Activated CD4-positive, alpha-beta T cell treated with anti-CD3 and anti-CD28 coated beads, Interleukin-2, amount 50 U/mL, for 1 hour (primary cell): ENCODE results near the gene C3orf22.

ENCODE experiments used
- DNase-seq: peaks from one replicate; pipeline ENCODE4 v3.0.0-alpha.2; 2020

Gene C3orf22

DNA sequence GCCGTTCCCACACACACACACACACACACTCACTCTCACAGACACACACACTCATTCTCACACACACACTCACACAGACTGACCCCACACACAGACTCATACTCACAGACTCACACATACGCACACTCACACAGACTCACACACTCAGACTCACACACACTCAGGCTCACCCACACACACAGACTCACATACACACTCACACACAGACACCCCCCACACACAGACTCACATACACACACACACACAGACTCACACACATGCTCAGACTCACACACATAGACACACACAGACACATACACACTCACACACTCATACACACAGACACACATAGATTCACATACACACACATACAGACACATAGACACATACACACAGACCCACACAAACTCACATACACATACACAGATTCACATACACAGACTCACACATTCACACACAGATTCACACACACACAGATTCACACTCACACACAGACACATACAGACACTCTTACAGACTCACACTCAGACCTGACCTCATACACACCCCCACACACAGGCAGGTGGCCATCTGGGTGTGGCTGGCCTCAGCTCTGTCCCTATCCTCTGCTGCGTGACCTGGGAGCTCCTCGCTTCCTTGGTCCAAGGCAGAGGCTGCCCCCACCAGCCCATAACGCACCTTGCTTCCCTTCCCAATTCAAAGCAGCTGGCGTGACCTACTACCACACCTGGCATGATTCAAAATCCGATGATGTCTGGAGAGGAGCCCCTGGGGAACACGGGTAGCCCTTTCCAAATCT lies 1.9 kb downstream of the C3orf22 start:
- DNase-seq: no peak

DNA sequence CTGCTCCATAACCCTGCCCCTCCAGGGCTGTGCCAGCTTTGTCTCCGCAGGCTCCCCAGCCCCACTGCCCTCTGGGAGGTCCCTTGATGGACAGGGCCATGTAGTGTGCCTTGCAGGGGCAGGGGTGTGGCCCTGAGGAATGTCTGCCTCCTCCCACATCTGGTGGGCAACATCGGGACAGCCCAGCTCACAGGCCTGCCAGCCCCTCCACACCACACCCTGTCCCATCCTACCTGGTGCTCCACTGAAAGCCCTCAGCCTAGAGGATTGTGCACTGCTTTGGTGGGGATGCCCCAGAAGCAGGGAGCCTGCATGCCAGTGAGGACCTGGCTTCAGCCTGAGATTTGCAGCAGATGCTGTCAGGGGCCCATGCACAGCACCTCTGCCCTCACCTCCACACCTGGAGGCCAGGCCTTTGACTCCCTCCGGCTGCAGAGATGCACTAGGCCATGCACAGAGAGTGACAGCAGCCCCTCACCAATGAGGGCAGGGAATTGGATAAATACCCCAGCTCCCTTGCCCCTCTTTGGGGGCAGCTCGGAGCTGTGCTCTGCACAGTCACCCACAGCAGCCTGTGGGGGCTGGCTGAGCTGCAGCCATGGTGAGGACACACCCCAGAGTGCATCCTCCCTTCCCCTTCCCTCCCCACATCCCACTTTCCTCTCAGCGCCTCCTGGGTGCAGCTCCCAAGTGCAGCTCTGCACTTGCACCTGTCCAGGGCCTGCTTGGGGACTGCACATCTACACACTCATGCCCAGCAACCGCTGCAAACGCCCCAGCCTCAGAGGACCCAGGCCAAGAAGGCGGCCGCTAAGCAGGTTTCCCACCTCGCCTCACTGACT lies 2.7 kb downstream of the C3orf22 start:
- no peak for DNase-seq

DNA sequence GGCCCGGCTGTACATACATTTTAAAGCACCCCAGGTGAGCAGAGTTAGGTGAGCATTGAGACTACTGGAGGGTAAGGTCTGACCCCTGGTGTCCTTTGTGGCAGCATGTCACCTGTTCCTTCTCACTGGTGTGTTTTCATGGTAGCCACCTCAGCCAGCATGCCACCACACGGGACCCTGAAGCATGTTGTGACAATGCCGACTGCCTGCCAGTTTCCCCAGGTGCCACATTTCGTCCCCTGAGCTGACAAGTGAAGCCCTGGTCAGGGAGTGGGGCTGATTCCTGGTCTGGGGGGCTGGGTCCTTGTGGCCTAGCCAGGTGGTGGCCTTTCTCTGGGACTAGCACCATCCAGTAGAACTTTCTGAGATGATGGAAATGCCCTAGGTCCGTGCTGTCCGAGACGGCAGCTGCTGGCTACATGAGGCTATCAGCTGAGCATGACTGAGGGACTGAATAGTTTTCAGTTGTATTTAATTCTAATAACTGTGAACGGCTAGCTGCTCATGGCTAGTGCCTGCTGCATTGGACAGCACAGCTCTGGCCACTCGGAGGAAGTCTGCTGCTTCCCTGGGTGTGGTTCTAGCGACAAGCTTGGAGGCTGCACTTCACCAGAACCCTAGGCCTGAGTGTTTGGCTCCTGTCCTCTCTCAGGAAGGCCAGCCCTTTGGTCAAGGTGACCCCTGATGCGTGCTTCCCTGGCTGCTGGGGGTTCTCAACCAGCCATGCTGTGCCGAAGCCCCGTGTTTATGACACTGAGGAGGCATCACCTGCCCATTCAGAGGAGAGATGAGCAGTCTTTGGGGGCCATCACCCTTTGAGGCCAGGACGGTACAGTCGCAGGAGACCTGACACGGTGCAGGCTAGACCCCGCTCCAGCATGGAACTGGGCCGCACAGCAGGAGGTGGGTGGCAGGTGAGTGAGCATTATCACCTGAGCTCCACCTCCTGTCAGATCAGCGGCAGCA lies 3.9 kb downstream of the C3orf22 start:
- DNase-seq: no peak

DNA sequence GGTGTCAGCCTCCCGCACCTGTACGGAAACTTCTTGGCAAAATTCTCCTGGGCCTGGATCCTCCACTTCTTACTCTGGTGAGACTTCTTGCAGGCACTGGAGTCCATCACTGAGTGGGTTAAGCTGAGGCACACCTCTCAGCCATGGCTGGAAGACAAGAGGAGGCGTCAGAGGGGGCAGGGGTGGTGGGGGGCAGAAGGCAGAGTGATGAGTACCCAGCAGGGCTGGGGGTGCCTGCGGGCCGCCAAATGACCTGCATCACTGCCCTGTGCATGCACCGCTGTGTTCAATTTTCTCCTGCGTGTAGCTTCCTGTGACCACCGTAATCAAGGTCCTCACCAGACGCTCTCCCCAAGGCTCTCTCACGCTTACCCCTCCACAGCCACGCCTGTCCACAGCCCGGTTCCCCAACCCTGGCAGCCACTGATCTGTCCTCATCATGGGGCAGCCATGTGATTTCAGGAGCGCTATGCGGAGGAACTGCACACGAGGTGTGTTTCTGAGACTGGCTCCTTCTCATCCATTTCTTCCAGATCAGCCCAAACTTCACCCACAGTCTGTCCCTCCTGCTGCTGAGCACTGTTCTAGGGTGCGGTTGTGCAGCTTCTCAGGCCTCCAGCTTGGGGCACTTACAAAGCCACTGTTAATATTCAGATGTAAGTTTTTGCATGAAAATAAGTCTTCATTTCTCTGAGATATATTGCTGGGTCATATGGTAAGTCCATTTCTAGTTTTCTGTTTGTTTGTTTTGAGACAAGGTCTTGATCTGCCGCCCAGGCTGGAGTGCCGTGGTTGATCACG lies 5.2 kb downstream of the C3orf22 start:
- no peak for DNase-seq

DNA sequence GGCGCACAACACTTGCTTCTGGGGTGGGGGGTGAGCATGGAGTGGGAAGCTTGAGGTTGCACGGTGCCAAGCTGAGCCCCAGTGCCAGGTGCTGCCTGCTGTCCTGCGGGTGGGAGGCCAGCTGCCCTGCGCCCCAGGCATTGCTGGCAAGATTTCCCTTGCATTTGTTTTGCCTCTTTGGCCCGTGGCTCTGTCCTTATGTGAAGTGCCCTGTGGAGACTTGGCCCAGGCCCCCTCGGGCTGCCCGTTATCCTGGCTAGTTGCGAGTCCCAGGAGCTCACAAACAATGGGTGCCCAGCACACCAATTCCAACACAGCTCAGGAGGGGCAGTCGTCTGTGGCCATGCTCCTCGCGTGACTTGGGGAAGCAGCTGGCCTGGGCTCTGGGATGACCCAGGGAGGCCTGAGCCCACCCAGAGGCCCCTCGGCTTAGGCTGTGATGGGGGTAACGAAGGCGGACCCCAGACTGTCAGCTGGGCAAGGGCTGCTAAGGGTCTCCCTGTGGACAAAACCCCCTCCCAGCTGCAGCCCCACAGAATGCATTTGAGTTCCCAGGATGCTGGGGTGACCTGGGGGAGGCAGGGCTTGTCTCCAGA lies 5.9 kb downstream of the C3orf22 start:
- DNase-seq: no peak

DNA sequence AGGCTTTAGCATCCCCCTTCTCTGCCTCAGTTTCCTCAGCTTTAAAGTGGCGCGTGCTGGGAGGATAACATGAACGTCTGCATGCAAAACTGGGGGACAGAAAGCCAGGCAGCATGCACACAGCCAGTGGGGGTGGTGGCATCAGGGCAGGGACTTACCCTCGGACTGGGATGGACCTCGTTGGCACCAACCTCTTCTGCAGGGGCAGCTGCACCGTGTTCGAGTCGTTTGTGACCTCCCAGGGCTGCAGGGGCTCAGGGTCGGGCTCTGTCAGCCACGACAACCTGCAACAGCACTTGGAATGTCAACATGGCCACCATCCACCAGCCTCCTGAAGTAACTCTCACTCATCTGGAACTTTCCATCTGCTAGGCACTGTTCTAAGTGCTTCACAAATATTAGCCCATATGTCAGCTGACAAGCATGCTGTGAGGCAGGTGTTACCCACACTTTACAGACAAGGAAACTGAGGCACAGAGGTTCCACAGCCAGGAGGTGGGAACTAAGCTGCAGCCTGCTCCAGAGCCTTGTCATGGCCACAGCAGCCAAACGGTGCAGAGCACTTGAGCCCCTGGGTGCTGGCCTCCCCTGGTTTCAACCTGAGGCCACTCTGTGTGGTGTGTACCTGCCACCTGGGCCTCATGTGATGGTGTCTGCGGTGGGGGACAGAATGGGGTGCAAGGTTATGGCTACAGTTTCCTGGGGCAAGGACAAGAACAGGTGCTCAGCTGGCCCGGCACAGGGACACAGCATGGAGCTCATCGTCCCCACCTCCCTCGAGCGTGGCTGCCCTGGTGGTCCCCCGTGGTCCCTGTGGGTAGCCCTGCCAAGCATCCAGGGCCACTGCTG lies 6.7 kb downstream of the C3orf22 start:
- no peak for DNase-seq

DNA sequence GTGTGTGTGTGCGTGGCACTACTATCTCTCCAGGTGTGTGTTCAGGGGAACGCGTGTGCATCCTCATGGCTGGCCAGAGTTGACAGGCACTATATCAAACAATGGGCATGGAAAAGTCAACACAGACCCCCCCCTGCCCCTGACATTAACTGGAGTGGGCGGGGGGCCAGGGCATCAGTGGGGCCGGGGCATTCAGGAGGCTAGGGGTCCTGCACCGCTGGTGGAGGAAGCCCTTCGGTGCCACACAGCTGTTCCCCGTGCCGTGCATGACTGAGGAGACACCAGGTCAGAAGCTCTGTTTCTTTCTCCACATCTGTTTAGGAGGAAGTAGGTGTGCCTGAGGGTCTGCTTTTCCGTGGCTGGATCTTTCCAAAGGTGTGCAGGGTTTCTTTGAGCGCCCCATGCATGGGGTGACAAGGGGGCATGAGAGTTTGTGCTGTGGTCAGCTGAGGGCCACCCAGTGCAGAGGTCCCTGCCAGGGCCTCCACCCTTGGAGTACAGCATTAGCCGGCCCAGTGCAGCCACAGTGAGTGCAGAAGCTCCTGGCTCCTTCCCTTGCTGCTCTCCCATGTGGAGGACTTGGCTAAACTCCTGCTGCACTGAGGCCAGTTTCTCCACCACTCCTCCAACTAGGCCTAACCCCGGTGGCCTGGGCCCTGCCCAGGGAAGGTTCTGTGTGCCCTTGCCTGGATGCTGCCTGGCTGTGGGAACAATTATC lies 7.5 kb downstream of the C3orf22 start:
- DNase-seq: no peak

DNA sequence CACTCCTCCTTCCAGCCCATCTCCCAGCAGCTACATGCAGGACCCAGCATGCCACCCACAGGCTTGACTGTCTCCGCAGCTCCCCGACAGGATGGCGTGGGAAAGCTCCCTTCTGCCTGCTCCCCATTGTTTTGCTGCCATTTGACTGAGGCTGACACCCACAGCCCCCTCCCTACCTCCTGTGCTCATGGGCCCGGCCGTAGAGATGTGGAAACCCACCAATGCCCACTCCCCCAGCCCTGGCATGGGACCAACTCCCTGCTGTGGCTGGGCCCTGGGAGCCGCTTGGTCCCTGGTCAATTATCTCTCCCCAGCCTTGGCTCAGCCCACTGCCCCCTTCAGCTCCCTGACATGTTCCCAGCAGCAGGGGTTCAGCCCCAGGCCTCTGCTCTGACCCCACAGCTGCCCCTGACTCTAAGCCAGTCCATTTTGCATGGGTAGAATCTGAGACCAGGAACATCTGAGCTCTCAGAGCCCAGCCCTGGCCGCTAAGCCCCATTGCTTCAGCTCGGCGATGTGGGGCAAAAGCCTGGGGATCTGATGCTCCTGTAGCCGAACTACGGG lies 8.2 kb downstream of the C3orf22 start:
- no peak for DNase-seq

DNA sequence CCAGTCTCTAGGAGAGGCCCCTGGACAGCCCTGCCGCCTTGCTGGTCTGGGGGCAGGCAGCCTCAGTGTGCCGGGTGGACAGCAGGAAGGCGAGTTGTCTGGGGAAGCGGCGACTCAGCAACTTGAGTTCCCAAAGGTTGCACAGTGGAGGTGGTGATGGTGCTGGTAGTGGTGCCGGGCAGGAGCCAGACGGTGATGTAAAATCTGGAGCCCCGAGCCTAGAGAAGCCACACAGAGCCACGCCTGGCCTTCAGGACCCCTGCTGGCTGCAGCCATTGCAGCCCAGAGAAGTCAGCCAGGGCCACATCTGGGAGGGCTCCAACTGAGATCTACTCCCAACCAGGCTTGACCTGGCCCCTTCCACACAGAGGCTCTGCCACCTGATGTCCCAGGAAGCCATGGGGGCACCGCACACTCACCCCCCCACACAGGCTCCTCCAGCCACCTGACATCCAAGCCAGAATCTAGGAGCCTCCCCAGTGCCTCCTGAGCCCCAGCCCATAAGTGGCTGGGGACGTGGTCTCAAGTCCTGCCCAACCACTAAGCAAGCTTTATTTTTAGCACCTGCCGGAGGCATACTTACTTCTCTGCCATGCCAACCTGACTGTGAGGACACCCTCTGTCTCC lies 8.8 kb downstream of the C3orf22 start:
- no peak for DNase-seq

DNA sequence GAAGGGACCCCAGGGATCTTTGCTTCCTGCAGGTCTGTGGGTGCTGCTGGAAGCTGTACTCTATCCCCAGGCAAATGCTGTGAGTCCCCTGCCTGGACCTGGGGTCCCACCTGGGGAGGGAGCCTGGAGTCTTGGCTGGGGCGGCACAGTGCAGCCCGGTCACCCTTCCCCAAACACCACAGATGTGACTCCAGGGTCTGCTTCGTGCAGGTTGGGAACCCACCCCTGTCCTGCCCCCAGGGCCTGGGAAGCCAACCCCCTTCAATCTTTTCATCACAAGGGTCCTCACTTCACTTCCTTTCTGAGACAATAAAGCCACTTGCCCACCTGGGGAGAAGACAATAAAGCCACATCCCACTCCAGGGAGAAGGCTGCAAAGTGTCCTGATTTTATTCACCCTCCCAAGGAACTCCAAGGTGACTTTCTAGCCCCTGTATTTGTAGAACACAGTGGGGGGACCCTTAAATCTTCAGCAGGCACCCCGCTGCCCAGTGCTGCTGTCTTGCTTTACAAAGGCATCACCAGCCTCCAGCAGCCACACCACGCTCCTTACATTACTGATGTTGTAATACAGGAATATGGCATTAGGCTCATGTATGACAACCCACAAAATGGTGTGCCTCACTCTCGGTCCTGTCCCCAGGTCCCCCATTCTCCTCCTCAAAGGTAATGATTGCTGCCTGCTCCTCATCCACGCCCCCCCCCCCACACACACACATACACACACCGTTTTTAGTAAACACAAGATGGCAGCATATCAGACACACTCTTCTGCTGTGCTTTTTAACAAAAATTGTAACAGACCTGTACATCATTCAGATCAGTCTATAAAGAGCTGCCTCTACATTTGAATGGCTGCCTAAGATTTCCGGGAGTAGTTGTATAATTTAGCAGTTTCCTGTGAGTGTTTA lies 9.9 kb downstream of the C3orf22 start:
- no peak for DNase-seq

DNA sequence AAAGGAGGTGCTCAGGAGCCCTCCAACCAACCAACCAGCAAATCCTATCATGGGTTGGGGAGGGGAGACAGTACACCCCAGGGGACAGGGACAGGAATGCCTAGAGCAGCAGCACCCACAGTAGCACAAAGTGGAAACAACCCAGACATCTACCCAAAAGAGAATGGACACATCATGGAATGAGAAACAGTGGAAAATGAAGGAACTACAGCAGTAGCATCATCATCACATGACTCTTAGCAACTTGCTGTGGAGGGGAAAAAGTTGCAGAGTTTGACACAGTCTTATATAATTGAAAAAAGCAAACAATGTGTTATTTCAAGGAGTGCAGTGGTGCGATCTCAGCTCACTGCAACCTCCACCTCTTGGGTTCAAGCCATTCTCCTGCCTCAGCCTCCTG lies 11.0 kb downstream of the C3orf22 start:
- no peak for DNase-seq

DNA sequence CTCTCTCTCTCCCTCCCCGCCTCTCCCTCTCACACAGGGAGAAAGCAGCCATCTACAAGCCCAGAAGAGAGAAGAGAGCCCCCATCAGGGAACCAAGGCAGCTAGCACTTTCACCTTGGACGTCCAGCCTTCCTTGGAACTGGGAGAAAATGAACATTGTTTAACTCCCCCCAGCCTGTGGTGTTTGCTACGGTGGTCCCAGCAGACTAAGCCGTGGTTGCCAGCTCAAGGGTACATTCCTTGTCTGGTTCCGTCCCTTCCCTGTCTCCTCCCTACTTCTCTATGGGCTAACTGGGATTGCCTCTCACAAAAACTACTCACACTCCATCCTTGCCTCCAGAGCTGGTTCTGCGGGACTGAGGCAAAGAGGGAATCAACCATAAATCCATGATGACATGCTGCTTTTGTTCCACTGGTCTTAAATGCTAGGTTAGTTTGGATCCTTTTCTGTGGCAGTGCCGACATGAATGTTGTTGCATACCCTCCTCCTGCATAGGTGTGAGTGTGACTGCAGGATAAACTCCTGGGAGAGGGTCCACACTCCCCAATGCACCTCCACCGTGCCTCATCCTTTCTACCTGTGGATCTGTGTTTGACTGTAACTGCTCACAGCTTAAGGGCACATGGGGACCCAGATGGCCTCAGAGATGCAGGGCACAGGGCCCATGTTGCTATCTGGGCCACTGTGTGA lies 12.0 kb downstream of the C3orf22 start:
- no peak for DNase-seq

DNA sequence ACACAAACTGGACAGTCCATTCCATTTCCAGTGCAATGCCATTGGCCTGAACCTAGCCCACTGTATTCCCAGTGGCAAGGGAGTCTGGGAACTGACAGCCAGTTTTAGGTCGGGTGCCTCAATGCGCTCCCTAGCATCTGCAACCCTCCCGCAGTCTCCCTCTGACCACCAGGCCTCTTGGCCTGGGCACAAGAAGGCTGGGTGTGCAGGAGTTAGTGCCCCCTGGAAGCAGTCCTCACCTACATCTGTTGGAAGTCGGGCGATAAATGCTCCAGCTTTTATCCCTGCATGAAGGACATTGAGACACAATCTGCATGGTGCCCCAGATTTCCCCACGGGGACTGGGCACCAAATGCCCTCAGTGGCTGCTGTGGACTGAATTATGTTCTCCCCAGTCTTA lies 12.7 kb downstream of the C3orf22 start:
- DNase-seq: no peak

DNA sequence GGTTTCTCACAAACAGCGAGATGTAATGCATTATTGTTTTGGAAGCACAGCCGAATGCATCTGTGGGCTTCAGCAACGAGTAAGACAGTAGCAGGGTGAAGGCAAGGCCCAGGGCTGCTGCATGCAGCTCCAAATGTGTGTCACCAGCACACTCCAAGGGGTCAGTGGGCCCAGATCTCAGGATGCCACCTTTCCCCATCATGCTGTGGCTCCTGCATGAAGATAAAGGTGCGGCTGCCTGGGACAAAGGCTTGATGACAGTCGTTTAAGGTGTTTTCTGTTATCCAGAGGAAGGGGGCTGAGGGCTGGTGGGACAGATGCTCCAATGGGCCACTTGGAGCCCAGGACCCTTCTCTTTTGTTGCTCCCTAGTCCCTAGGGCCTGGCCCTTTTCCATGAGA lies 13.2 kb downstream of the C3orf22 start:
- no peak for DNase-seq

DNA sequence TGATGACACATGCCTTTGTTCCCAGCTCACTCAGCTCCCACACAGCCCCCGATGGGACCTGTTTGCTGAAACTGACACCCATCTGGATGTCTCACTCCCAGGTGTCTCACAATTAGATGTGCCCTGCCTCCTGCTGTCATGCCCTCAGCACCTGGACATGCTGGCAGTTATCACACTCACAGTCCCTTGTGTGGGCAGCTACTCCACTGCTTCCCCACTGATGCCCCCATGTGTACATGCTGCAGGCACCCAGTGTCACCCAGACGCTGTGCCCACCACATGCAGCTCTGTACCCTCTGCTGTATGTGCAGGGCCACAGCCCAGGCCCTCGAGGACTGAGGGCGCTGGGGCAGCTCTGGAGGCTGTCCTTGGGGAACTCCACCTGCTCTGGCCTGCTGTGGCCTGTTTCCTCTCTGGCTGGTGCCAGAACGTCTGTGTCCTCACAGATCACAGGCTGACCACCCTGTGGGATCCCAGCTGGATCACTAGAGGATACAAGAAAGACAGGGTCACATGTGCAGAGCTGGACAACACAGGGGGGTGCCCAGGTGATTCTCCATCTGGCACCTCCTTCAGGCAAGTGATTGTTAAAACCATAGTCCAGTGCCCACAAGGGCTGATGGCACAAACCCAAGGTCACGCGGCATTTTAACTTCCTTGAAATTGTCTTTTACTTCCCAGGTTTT lies 14.0 kb downstream of the C3orf22 start:
- DNase-seq: no peak

DNA sequence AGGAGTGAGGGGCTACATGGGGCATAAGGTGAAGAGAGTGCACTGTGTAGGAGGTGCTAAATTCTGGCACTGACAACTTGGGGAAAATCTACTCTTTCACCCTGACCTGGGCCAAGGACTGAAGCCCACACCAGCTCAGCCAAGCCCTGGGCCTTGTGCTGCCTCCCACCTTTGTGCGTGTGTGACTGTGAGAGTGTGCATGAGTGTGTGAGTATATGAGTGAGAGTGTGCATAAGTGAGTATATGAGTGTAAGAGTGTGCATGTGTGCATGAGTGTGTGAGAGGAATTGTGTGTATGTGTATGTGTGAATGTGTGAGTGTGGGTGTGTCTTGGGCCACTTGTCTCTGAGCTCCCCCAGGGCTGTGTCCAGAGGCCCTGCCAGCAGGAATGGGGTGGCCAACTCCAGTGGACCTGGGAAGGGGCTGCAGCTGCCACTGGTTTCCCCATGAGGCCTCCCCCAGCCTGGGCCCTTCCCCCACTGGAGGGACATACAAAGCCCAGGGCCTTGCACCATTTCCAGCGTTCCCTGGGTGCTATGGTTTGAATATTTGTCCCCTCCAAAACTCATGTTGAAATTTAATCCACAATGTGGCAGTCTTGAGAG lies 15.2 kb downstream of the C3orf22 start:
- DNase-seq: no peak
